Omental fat pad (tissue), 4 donors: ENCODE data around the gene PNMT. TPM values are rescaled to one million over a fixed set of nuclear protein-coding genes. Genes with fewer than 3 reads are reported as not detected.
A peak's percentile ranks its signal among the peaks of the same experiment; 100 is the strongest.
"Not testable (repeated sequence)": the region's sequence is repeated elsewhere in the genome, so short reads cannot be mapped to it uniquely, and the experiment has no call there.

ENCODE experiments used
- ATAC-seq: fragments of 150-250 bp; one replicate; pipeline ENCODE4 v1.9.1; 2016; ENCODE audit warnings: mild to moderate bottlenecking, moderate library complexity; ENCODE audit not compliant: low FRiP score
- DNase-seq: peaks from one replicate; pipeline ENCODE4 v3.0.0-alpha.2; 2019; ENCODE audit warnings: low spot score
- total RNA-seq, 4 donors: library from RNA; depleted of rRNA; stranded (reverse); fragments of >200 nt; gene quantifications; one replicate each; pipeline ENCODE4 v1.1.0, GENCODE V29; 2016
- TF ChIP-seq, protein P1 (sequence below), 3 donors: fragments of 450-650 bp; IDR thresholded peaks; one replicate each; pipeline ENCODE4 v1.5.1; 2016 to 2017; ENCODE audit warnings: antibody characterized with exemption in 3 of 3, mild to moderate bottlenecking in 3 of 3, moderate library complexity in 2 of 3

The PNMT gene
- total RNA-seq, 4 donors from 2014 or later = 0.44 to 16.7 (median 1.9) TPM

DNA sequence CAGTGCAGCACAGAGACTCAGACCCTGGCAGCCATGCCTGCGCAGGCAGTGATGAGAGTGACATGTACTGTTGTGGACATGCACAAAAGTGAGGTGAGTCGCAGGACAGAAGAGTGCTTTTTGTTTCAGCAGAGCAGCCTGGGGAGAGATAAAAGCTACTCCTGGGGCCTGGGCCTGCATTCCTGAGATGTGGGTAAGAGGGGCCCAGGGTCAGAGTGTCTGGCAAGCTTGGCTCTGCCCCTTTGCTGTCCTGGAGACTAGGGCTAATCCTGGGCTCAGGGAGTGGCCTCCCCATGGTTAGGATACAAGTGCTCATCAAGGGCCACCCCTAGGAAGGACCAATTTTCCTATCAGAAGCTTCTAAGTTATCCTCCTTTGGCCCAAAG, 26.8 kb downstream of the PNMT start:
- ATAC-seq (no peak), DNase-seq (no peak)
- TF ChIP-seq, protein P1, sequence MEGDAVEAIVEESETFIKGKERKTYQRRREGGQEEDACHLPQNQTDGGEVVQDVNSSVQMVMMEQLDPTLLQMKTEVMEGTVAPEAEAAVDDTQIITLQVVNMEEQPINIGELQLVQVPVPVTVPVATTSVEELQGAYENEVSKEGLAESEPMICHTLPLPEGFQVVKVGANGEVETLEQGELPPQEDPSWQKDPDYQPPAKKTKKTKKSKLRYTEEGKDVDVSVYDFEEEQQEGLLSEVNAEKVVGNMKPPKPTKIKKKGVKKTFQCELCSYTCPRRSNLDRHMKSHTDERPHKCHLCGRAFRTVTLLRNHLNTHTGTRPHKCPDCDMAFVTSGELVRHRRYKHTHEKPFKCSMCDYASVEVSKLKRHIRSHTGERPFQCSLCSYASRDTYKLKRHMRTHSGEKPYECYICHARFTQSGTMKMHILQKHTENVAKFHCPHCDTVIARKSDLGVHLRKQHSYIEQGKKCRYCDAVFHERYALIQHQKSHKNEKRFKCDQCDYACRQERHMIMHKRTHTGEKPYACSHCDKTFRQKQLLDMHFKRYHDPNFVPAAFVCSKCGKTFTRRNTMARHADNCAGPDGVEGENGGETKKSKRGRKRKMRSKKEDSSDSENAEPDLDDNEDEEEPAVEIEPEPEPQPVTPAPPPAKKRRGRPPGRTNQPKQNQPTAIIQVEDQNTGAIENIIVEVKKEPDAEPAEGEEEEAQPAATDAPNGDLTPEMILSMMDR (IDR thresholded peaks at IDR 0.05) = no peak

DNA sequence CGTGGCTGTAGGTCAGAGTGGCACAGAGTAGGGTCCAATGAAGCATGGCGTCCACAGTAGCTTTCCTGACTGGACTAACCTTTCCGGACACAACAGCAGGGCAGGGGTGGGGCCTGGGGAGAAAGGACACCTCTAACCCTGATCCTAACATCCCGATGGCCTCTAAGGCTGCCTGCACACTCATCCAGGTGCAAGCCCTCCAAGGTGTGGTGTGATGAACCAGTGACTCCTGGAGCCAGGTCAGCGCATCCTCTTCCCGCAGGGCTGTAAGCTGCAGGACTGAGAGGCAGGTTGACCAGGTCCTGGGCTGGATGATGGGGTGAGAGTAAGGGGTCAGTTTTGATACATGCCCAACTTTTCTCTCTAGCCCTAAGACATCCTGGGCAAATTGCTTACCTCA, 28.5 kb downstream of the PNMT start:
- no peak for ATAC-seq
- no peak for DNase-seq
- TF ChIP-seq, protein P1 (IDR thresholded peaks at IDR 0.05) = no peak

DNA sequence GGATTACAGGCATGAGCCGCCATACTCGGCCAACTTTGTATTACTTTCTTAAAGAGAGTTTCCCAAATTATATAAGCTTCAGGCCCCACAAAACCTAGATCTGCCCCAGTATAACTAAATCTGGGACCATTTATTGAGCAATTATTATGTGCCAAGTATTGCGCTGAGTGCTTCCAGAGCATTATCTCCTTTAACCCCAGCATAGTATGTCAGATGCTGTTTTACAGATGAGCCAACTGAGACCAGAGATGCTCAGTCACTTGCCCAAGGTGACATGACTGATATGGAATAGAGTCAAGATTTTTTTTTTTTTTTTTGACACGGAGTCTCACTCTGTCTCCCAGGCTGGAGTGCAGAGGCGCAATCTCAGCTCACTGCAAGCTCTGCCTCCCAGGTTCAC, 29.7 kb downstream of the PNMT start:
- DNase-seq (no peak), ATAC-seq (no peak)
- TF ChIP-seq, protein P1 (IDR thresholded peaks at IDR 0.05) = no peak

DNA sequence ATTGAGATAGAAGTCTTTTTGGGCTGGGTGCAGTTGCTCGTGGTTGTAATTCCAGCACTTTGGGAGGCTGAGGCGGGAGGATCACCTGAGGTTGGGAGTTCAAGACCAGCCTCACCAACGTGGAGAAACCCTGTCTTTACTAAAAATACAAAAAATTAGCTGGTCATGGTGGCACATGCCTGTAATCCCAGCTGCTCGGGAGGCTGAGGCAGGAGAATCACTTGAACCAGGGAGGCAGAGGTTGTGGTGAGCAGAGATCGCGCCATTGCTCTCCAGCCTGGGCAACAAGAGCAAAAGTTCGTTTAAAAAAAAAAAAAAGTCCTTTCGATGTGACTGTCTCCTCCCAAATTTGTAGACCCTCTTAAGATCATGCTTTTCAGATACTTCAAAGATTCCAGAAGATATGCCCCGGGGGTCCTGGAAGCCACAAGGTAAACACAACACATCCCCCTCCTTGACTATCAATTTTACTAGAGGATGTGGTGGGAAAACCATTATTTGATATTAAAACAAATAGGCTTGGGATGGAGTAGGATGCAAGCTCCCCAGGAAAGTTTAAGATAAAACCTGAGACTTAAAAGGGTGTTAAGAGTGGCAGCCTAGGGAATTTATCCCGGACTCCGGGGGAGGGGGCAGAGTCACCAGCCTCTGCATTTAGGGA, 31.0 kb downstream of the PNMT start:
- ATAC-seq, DNase-seq: not testable (repeated sequence)

DNA sequence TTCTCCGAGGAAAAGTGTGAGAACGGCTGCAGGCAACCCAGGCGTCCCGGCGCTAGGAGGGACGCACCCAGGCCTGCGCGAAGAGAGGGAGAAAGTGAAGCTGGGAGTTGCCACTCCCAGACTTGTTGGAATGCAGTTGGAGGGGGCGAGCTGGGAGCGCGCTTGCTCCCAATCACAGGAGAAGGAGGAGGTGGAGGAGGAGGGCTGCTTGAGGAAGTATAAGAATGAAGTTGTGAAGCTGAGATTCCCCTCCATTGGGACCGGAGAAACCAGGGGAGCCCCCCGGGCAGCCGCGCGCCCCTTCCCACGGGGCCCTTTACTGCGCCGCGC, 31.5 kb downstream of the PNMT start, which contains the start of gene ERBB2:
ERBB2 (plus strand) TSS at position 247 of the 330 bp plus-strand sequence. CDS start 175 bp downstream, outside the sequence.
- peak; percentile 85 for ATAC-seq
- TF ChIP-seq, protein P1 (IDR thresholded peaks at IDR 0.05) = no peak
- DNase-seq = no peak

DNA sequence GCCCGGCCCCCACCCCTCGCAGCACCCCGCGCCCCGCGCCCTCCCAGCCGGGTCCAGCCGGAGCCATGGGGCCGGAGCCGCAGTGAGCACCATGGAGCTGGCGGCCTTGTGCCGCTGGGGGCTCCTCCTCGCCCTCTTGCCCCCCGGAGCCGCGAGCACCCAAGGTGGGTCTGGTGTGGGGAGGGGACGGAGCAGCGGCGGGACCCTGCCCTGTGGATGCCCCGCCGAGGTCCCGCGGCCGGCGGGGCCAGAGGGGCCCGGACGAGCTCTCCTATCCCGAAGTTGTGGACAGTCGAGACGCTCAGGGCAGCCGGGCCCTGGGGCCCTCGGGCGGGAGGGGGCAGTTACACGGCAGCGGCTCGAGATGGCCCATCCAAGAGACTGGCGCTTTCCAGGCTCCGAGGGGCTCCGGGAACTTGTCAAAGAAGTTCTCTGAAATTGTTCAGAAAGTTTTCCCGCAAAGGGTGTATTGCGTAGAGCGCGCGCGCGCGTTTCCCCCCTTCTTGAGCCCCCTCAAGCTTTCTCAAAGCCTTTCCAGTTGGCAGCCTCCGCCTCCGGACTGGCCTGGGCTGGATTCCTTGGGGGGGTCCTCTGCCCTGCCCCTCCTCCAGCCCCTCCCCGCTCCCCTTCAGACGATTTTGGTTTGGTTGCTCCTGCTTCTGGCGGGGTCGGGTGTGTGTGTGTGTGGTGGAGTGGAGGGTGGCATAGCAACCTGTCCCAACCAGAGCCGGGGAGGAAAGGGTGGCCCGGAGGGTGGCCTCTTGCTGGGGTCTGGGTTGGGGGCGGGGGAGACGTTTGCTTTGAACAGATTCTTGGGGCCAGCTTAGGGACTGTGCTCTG, 32.1 kb downstream of the PNMT start:
- ATAC-seq = peak; percentile 38
- TF ChIP-seq, protein P1 (IDR thresholded peaks at IDR 0.05) = no peak
- no peak for DNase-seq

DNA sequence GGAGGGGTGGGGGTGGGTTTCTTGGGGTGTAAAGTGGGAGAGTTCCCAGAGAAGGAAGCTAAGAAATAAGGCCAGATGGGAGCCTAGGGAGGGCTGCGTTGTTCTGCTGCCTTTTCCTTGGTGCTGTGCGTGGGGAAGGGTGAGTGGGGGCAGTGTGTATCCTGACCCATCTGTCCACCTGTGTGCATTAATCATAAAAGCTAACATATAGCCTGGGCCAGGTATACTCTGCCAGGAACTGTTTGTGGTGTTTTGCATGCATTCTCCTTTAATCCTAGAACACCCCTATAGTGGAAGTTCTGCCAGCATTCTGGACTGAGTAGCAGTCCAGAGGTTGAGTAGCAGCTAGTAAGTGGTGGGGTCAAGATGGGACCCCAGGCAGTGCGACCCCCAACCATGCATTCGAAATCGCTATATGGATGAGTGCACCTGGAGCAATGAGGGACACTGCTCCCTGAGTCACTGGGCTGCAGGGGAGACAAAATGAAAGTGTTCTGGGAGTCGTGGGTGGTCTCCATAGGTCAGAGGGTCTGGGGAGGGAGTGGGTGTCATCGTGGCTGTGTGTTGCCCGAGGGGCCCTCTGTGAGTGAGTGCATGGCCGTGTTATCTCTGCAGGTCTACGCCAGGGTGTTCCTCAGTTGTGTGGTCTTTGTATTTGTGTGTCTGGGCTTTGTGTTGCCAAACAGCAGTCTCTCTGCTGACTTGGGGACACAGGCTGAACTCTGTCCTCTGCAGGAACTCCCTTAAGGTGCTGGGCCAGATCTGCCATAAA, 32.9 kb downstream of the PNMT start:
- DNase-seq (no peak), ATAC-seq (no peak)

More for the DNA sequence above, 32.9 kb downstream of the PNMT start:
- TF ChIP-seq, protein P1 (IDR thresholded peaks at IDR 0.05) = no peak
